K562 (cell line): Measurements from ENCODE around the gene XRCC5. TPM values are rescaled to one million over a fixed set of nuclear protein-coding genes. Genes with fewer than 3 reads are reported as not detected.
A peak's percentile ranks its signal among the peaks of the same experiment; 100 is the strongest.

Experiments used
- ATAC-seq: fragments of 200-7000 bp; cut with Tn5 transposase; 3 replicates; pipeline ENCODE4 v1.9.1; 2020; ENCODE audit warnings: moderate library complexity
- BruUV-seq: library from RNA; stranded (reverse); fragments of 400-500 nt; replicated peaks from 2 replicates; lab custom pipeline; 2021; lab: Mats Ljungman, UMichigan
- CTCF ChIA-PET: fragments of 300-600 bp; formaldehyde crosslinking; extraction: SDS; loops from one replicate; lab custom pipeline; 2021; ENCODE audit warnings: low intra/inter-chr PET ratio; lab: Yijun Ruan, JAX
- POLR2A ChIA-PET: fragments of 300-600, 350-650 bp; sonication (Branson Sonifier 250); formaldehyde crosslinking; extraction: SDS; loops from one replicate; lab custom pipeline; 2021; ENCODE audit warnings: antibody characterized with exemption, inconsistent platforms; lab: Yijun Ruan, JAX
- DNase-seq, 4 experiments: peaks; one replicate each; pipeline versions ENCODE4 v3.0.0 to v3.0.0-alpha.2; 2011 to 2018; ENCODE audit warnings: low spot score in 3 of 4, mixed read lengths in 3 of 4; ENCODE audit errors: extremely low read depth in 1 of 4
- FAIRE-seq: peaks from 2 replicates; lab custom pipeline; 2011; peaks lifted over from hg19 to GRCh38; lab: Jason Lieb, UNC
- H2AFZ ChIP-seq: 2 replicates; pipeline ENCODE4 v1.6.0; 2011; ENCODE audit warnings: low read depth, low read length, control low read depth, inconsistent platforms
- H3K27ac ChIP-seq: fragments of 200-600 bp; 3 replicates; pipeline ENCODE4 v1.8.0; 2011; ENCODE audit warnings: low read depth, mild to moderate bottlenecking, control low read depth, inconsistent platforms, low read length, moderate library complexity, mixed read lengths; ENCODE audit errors: extremely low read depth
- H3K27me3 ChIP-seq, 2 experiments: fragments of 300-600 bp in 1 of 2; 2 replicates in 1 of 2; 3 replicates in 1 of 2; pipeline versions ENCODE4 v1.6.0 to v1.8.0; 2011; ENCODE audit warnings: inconsistent platforms in 2 of 2, low read length in 2 of 2, mild to moderate bottlenecking in 1 of 2, mixed read lengths in 1 of 2, moderate library complexity in 1 of 2; ENCODE audit not compliant: control insufficient read depth in 2 of 2, insufficient read depth in 2 of 2
- H3K36me3 ChIP-seq: fragments of 300-600 bp; 3 replicates; pipeline ENCODE4 v1.8.0; 2011; ENCODE audit warnings: mild to moderate bottlenecking, low read length, inconsistent platforms; ENCODE audit not compliant: control insufficient read depth, insufficient read depth
- H3K4me1 ChIP-seq, 2 experiments: fragments of 200-600 bp in 1 of 2; replicated peaks in 1 of 2; 2 replicates in 1 of 2; 3 replicates in 1 of 2; pipeline versions ENCODE4 v1.5.1 to v1.8.0; 2011; ENCODE audit warnings: inconsistent platforms in 2 of 2, low read length in 2 of 2, mild to moderate bottlenecking in 1 of 2, mixed read lengths in 1 of 2, moderate library complexity in 1 of 2; ENCODE audit not compliant: control insufficient read depth in 2 of 2, insufficient read depth in 2 of 2
- H3K4me2 ChIP-seq: 2 replicates; pipeline ENCODE4 v1.6.1; 2011; ENCODE audit warnings: low read length, control low read depth, inconsistent platforms, mixed read lengths; ENCODE audit not compliant: insufficient read depth
- H3K4me3 ChIP-seq: fragments of 200-600 bp; sonication (generic), shearing (Covaris generic); 2 replicates; pipeline ENCODE4 v1.5.1; 2016; ENCODE audit warnings: control low read depth, inconsistent platforms
- H3K79me2 ChIP-seq: fragments of 200-600 bp; 3 replicates; pipeline ENCODE4 v1.8.0; 2011; ENCODE audit warnings: low read length, inconsistent platforms; ENCODE audit not compliant: control insufficient read depth, insufficient read depth
- H3K9ac ChIP-seq, 2 experiments: 2 replicates each; pipeline versions ENCODE4 v1.6.0 to v1.6.1; 2011; ENCODE audit warnings: low read depth in 2 of 2, low read length in 2 of 2, control low read depth in 1 of 2, inconsistent platforms in 1 of 2, mild to moderate bottlenecking in 1 of 2, mixed read lengths in 1 of 2; ENCODE audit not compliant: insufficient read depth in 1 of 2
- H3K9me1 ChIP-seq: one replicate; pipeline ENCODE4 v1.6.0; 2011; ENCODE audit warnings: inconsistent platforms, mild to moderate bottlenecking, low read length, moderate library complexity; ENCODE audit not compliant: control insufficient read depth, insufficient read depth
- H3K9me3 ChIP-seq: replicated peaks from 2 replicates; pipeline ENCODE4 v1.5.1; 2011; ENCODE audit warnings: low read depth, low read length, inconsistent platforms; ENCODE audit not compliant: control insufficient read depth, insufficient read depth
- H4K20me1 ChIP-seq: replicated peaks from 2 replicates; pipeline ENCODE4 v1.6.1; 2011; ENCODE audit warnings: low read length, inconsistent platforms, mixed read lengths; ENCODE audit not compliant: control insufficient read depth, insufficient read depth
- CTCF ChIP-seq, 3 experiments: IDR thresholded peaks in 2 of 3; conservative IDR thresholded peaks in 1 of 3; 2 replicates each; pipeline ENCODE4 v1.5.1; 2011 to 2012; ENCODE audit warnings: low read length in 3 of 3, mild to moderate bottlenecking in 3 of 3, control low read depth in 2 of 3, improper control_type of control experiment in 1 of 3, inconsistent platforms in 1 of 3, low read depth in 1 of 3, mixed read lengths in 1 of 3, moderate library complexity in 1 of 3; ENCODE audit not compliant: insufficient read depth in 2 of 3
- DIDO1 ChIP-seq: fragments of 450-650 bp; IDR thresholded peaks from 2 replicates; pipeline ENCODE4 v1.6.1; 2016; ENCODE audit warnings: low read depth, missing biosample characterization, missing genetic modification characterization
- EP300 ChIP-seq: IDR thresholded peaks from 2 replicates; pipeline ENCODE4 v1.6.1; 2012; ENCODE audit warnings: low read length, improper control_type of control experiment
- JUN ChIP-seq, 2 experiments: sonication (generic) in 1 of 2; formaldehyde crosslinking in 1 of 2; IDR thresholded peaks; 2 replicates each; pipeline versions ENCODE4 v1.6.1 to v1.8.0; 2012 to 2022; ENCODE audit warnings: borderline replicate concordance in 2 of 2, mild to moderate bottlenecking in 2 of 2, improper control_type of control experiment in 1 of 2, low read depth in 1 of 2, low read length in 1 of 2, missing genetic modification reagents in 1 of 2
- MIER1 ChIP-seq: fragments of 450-650 bp; IDR thresholded peaks from 2 replicates; pipeline ENCODE4 v1.6.1; 2016; ENCODE audit warnings: antibody characterized with exemption, mild to moderate bottlenecking, low read depth
- MTF1 ChIP-seq: fragments of 250-450 bp; sonication (Bioruptor Pico); IDR thresholded peaks from 2 replicates; pipeline ENCODE4 v1.9.0; 2021; ENCODE audit warnings: moderate library complexity, mild to moderate bottlenecking, inconsistent platforms, borderline replicate concordance
- NR1H2 ChIP-seq: sonication (generic); formaldehyde crosslinking; IDR thresholded peaks from 2 replicates; pipeline ENCODE4 v1.4.0; 2020; ENCODE audit warnings: mild to moderate bottlenecking, missing genetic modification reagents
- NRF1 ChIP-seq, 2 experiments: fragments of 450-650 bp; IDR thresholded peaks in 1 of 2; conservative IDR thresholded peaks in 1 of 2; 2 replicates each; pipeline ENCODE4 v1.6.1; 2014; ENCODE audit warnings: mild to moderate bottlenecking in 2 of 2
- PML ChIP-seq: IDR thresholded peaks from 2 replicates; pipeline ENCODE4 v1.6.1; 2012; ENCODE audit warnings: low read length, inconsistent platforms
- RAD21 ChIP-seq, 2 experiments: fragments of 250-450 bp in 1 of 2; fragments of 450-650 bp in 1 of 2; sonication (Bioruptor Pico) in 1 of 2; formaldehyde crosslinking in 1 of 2; IDR thresholded peaks in 1 of 2; conservative IDR thresholded peaks in 1 of 2; 2 replicates each; pipeline versions ENCODE4 v1.4.0 to v1.8.0; 2020 to 2022; ENCODE audit warnings: mild to moderate bottlenecking in 2 of 2, moderate library complexity in 1 of 2
- RFX1 ChIP-seq: fragments of 450-650 bp; IDR thresholded peaks from 2 replicates; pipeline ENCODE4 v1.6.1; 2016; ENCODE audit warnings: mild to moderate bottlenecking, moderate library complexity
- RHOXF2B ChIP-seq: fragments of 250-450 bp; sonication (Bioruptor Pico); conservative IDR thresholded peaks from 2 replicates; pipeline ENCODE4 v1.5.1; 2021
- SFPQ ChIP-seq: fragments of 200-400 bp; formaldehyde crosslinking; IDR thresholded peaks from 2 replicates; pipeline ENCODE4 v1.6.1; 2017; ENCODE audit warnings: mild to moderate bottlenecking, low read depth, low read length, moderate library complexity
- THAP12 ChIP-seq: fragments of 250-450 bp; sonication (Bioruptor Pico); IDR thresholded peaks from 2 replicates; pipeline ENCODE4 v1.9.0; 2021; ENCODE audit warnings: mild to moderate bottlenecking, inconsistent platforms
- WGBS: fragments of 100-300 bp; shearing (Covaris generic); methylation state at CpG from one replicate; pipeline ENCODE4 v1.1.6; 2016; ENCODE audit warnings: low coverage, mixed read lengths; ENCODE audit not compliant: insufficient coverage; ENCODE audit errors: missing lambda C conversion rate; 5-methylcytosine and 5-hydroxymethylcytosine counted together
- in situ Hi-C: fragments of 300-500 bp; cut with MboI; formaldehyde crosslinking; loops from 4 replicates; pipeline ENCODE4 v1.15.0; 2018; ENCODE audit warnings: inconsistent platforms, mixed read lengths
- intact Hi-C: fragments of 100-400 bp; cut with micrococcal nuclease; formaldehyde crosslinking; loops from 2 replicates; pipeline ENCODE4 v1.14.2; 2022
- polyA plus RNA-seq, 8 experiments: library from polyadenylated mRNA; depleted of rRNA in 4 of 8; stranded (reverse) in 5 of 8; unstranded in 3 of 8; fragments of >200 nt; fragmentation: Nextera tagmentation in 2 of 8; fragmentation: Illumina TruSeq in 1 of 8; extraction: Ambion mirVana in 2 of 8; extraction: Trizol in 1 of 8; gene quantifications; 2 replicates each; pipeline versions ENCODE4 v1.2.1 to v1.2.3, GENCODE V29; 2011 to 2014; ENCODE audit warnings: inconsistent platforms in 1 of 8, missing spikeins in 1 of 8
- total RNA-seq, 7 experiments: library from RNA; depleted of rRNA in 6 of 7; stranded (reverse); fragments of >200 nt in 6 of 7; fragmentation: Illumina TruSeq in 2 of 7; extraction: Trizol in 2 of 7; gene quantifications; 2 replicates each; pipeline versions ENCODE4 v1.2.1 to v1.2.3, GENCODE V29; 2011 to 2021; ENCODE audit warnings: low replicate concordance in 1 of 7

XRCC5 gene
- total and polyA plus RNA-seq, 9 of the 15 experiments (the other 6 are each of a cell fraction or from before 2014, with no cell fraction given): 168 to 551 (median 297) TPM

- ATAC-seq (peak; percentile 49; the same call in 1 of the 3 replicates), DNase-seq (no peak), FAIRE-seq (no peak)
- peaks cover 8% of the 10 kb centered on the region; the same call in 1 of the 3 replicates for H3K79me2 ChIP-seq
- no peaks in the 10 kb centered on the region for H3K9me1 ChIP-seq
- in situ Hi-C loops: no loop called here
- H3K27me3 ChIP-seq: no peaks in the 10 kb centered on the region
- H3K4me2 ChIP-seq: no peak overlapping the region
- H3K27ac ChIP-seq: no peak overlapping the region
- H3K9me3 ChIP-seq: no peaks in the 10 kb centered on the region
- no peak overlapping the region for H3K4me3 ChIP-seq
- no peak overlapping the region for H3K9ac ChIP-seq
- WGBS: 92% methylated on average over 7 of the region's 7 CpGs
- no peaks in the 10 kb centered on the region for H3K4me1 ChIP-seq
- ChIA-PET CTCF (no interaction called here), POLR2A (no interaction called here)
- peaks cover 97% of the 10 kb centered on the region for H3K36me3 ChIP-seq
- no peak overlapping the region for H2AFZ ChIP-seq
- intact Hi-C loops: no loop called here
- BruUV-seq: no TSS peak
- H4K20me1 ChIP-seq: 0 out of 2 replicates have a peak, but pooled peaks cover 3% of the 10 kb centered on the region
- TF ChIP-seq MIER1: no peak
- no peak for TF ChIP-seq DIDO1 (tag)
- TF ChIP-seq JUN (IDR thresholded peaks at IDR 0.05; ENCODE audit: borderline replicate concordance, low read depth, low read length): no peak
- no peak for TF ChIP-seq JUN (CRISPR knock-in tag; IDR thresholded peaks at IDR 0.05; ENCODE audit: borderline replicate concordance)
- no peak for TF ChIP-seq RFX1
- TF ChIP-seq NRF1 (conservative IDR thresholded peaks at IDR 0.05 in 1 of 2, IDR thresholded peaks at IDR 0.05 in 1 of 2): no peak
- no peak for TF ChIP-seq RHOXF2B
- TF ChIP-seq SFPQ: no peak
- peak; percentile 34 to 44; a peak in 3 of 4 replicates for TF ChIP-seq RAD21 (CRISPR knock-in tag; conservative IDR thresholded peaks at IDR 0.05 in 1 of 2, IDR thresholded peaks at IDR 0.05 in 1 of 2)
- TF ChIP-seq NR1H2 (CRISPR knock-in tag): no peak
- TF ChIP-seq CTCF (IDR thresholded peaks at IDR 0.05 in 2 of 3, conservative IDR thresholded peaks at IDR 0.05 in 1 of 3; ENCODE audit: insufficient read depth in 2 of 3, low read depth in 1 of 3, low read length in 3 of 3): peak in 1 of 3 experiments; percentile 28; a peak in 1 of 6 replicates
- TF ChIP-seq MTF1: no peak
- no peak for TF ChIP-seq THAP12
- TF ChIP-seq EP300: no peak
- TF ChIP-seq PML: no peak
Observed at GRCh38 chr2:216151313-216152025, 42.3 kb downstream of the XRCC5 start.
